Lower leg skin (tissue), 3 donors: ENCODE measurements around the gene HS3ST6.

ENCODE experiments used
- CTCF ChIP-seq, 3 donors: fragments of 450-650 bp; IDR thresholded peaks; one replicate each; pipeline ENCODE4 v1.5.1; 2016; ENCODE audit warnings: antibody characterized with exemption in 3 of 3, mild to moderate bottlenecking in 3 of 3, moderate library complexity in 2 of 3
- POLR2A ChIP-seq, 2 donors: fragments of 450-650 bp; IDR thresholded peaks; one replicate each; pipeline ENCODE4 v1.6.1; 2016 to 2017; ENCODE audit warnings: antibody characterized with exemption in 2 of 2, mild to moderate bottlenecking in 1 of 2, moderate library complexity in 1 of 2

- no peak for TF ChIP-seq POLR2A (IDR thresholded peaks at IDR 0.05)
- no peak for TF ChIP-seq CTCF (IDR thresholded peaks at IDR 0.05)
Measured at GRCh38 chr16:1942047-1942809, 24.0 kb upstream of the HS3ST6 start.
